K562 (cell line): ENCODE data around the gene AKIRIN1.

ENCODE experiments used
- GTF2F1 ChIP-seq: IDR thresholded peaks from 2 replicates; pipeline ENCODE4 v1.6.1; 2011; ENCODE audit warnings: low read depth, low read length, improper control_type of control experiment
- HNRNPUL1 ChIP-seq: fragments of 200-400 bp; formaldehyde crosslinking; IDR thresholded peaks from 2 replicates; pipeline ENCODE4 v1.6.1; 2017; ENCODE audit warnings: low read length
- MYC ChIP-seq, 2 experiments: fragments of 250-450 bp in 1 of 2; sonication (Bioruptor Pico) in 1 of 2; IDR thresholded peaks; 2 replicates each; pipeline versions ENCODE4 v1.5.1 to v1.6.1; 2012 to 2021; ENCODE audit warnings: low read depth in 2 of 2, borderline replicate concordance in 1 of 2, improper control_type of control experiment in 1 of 2, low read length in 1 of 2, mild to moderate bottlenecking in 1 of 2, moderate library complexity in 1 of 2
- RBM17 ChIP-seq: fragments of 200-400 bp; formaldehyde crosslinking; IDR thresholded peaks from 2 replicates; pipeline ENCODE4 v1.6.1; 2017; ENCODE audit warnings: low read depth, mild to moderate bottlenecking, low read length, borderline replicate concordance
- TCF7L2 ChIP-seq: fragments of 150-350 bp; IDR thresholded peaks from 2 replicates; pipeline ENCODE4 v1.6.1; 2016; ENCODE audit warnings: low read depth, mild to moderate bottlenecking, low read length, moderate library complexity
- ZNF592 ChIP-seq: fragments of 450-650 bp; IDR thresholded peaks from 2 replicates; pipeline ENCODE4 v1.6.1; 2017; ENCODE audit warnings: antibody characterized with exemption, mild to moderate bottlenecking
- TF ChIP-seq, protein P1 (sequence below), 3 experiments: IDR thresholded peaks in 2 of 3; conservative IDR thresholded peaks in 1 of 3; 2 replicates each; pipeline ENCODE4 v1.5.1; 2011 to 2012; ENCODE audit warnings: low read length in 3 of 3, mild to moderate bottlenecking in 3 of 3, control low read depth in 2 of 3, improper control_type of control experiment in 1 of 3, inconsistent platforms in 1 of 3, low read depth in 1 of 3, mixed read lengths in 1 of 3, moderate library complexity in 1 of 3; ENCODE audit not compliant: insufficient read depth in 2 of 3

- TF ChIP-seq, protein P1, sequence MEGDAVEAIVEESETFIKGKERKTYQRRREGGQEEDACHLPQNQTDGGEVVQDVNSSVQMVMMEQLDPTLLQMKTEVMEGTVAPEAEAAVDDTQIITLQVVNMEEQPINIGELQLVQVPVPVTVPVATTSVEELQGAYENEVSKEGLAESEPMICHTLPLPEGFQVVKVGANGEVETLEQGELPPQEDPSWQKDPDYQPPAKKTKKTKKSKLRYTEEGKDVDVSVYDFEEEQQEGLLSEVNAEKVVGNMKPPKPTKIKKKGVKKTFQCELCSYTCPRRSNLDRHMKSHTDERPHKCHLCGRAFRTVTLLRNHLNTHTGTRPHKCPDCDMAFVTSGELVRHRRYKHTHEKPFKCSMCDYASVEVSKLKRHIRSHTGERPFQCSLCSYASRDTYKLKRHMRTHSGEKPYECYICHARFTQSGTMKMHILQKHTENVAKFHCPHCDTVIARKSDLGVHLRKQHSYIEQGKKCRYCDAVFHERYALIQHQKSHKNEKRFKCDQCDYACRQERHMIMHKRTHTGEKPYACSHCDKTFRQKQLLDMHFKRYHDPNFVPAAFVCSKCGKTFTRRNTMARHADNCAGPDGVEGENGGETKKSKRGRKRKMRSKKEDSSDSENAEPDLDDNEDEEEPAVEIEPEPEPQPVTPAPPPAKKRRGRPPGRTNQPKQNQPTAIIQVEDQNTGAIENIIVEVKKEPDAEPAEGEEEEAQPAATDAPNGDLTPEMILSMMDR (IDR thresholded peaks at IDR 0.05 in 2 of 3, conservative IDR thresholded peaks at IDR 0.05 in 1 of 3; ENCODE audit: insufficient read depth in 2 of 3, low read depth in 1 of 3, low read length in 3 of 3): no peak
- TF ChIP-seq TCF7L2 (no peak), GTF2F1 (no peak), RBM17 (no peak), ZNF592 (no peak), HNRNPUL1 (no peak), MYC (IDR thresholded peaks at IDR 0.05; ENCODE audit: low read depth, low read length) (no peak), MYC (CRISPR knock-in tag; IDR thresholded peaks at IDR 0.05; ENCODE audit: borderline replicate concordance, low read depth) (no peak)
Observed at GRCh38 chr1:39023140-39023539, 32.1 kb downstream of the AKIRIN1 start.
